IPS-11a (cell line): ENCODE results near the gene KMO.

Experiments used
- H3K4me3 ChIP-seq: one replicate; pipeline ENCODE4 v1.5.1; 2013; ENCODE audit warnings: low read depth, low read length, control low read depth

KMO gene

GRCh38 chr1:241624935-241625334 lies 92.8 kb downstream of the KMO start:
- H3K4me3 ChIP-seq, result no peak overlapping the region

- no peak overlapping the region for H3K4me3 ChIP-seq
Observed at GRCh38 chr1:241627453-241628259, 95.5 kb downstream of the KMO start.

- no peak overlapping the region for H3K4me3 ChIP-seq
Observed at GRCh38 chr1:241630005-241630404, 97.8 kb downstream of the KMO start.

GRCh38 chr1:241630476-241630875 lies 98.3 kb downstream of the KMO start:
- no peak overlapping the region for H3K4me3 ChIP-seq

GRCh38 chr1:241630899-241631298 lies 98.7 kb downstream of the KMO start:
- no peak overlapping the region for H3K4me3 ChIP-seq

GRCh38 chr1:241631674-241632073 lies 99.5 kb downstream of the KMO start:
- H3K4me3 ChIP-seq, result no peak overlapping the region

GRCh38 chr1:241632987-241633386 lies 100.8 kb downstream of the KMO start:
- no peak overlapping the region for H3K4me3 ChIP-seq

- H3K4me3 ChIP-seq, result no peak overlapping the region
Observed at GRCh38 chr1:241635556-241636152, 103.5 kb downstream of the KMO start.

GRCh38 chr1:241636291-241636690 lies 104.1 kb downstream of the KMO start:
- no peak overlapping the region for H3K4me3 ChIP-seq

- H3K4me3 ChIP-seq, result no peak overlapping the region
Observed at GRCh38 chr1:241637046-241637590, 104.9 kb downstream of the KMO start.

- no peak overlapping the region for H3K4me3 ChIP-seq
Observed at GRCh38 chr1:241637604-241638003, 105.4 kb downstream of the KMO start.

GRCh38 chr1:241638099-241638682 lies 106.0 kb downstream of the KMO start:
- peak overlapping the region; percentile 4 for H3K4me3 ChIP-seq

GRCh38 chr1:241638909-241639622 lies 106.9 kb downstream of the KMO start:
- peak overlapping the region; percentile 93 for H3K4me3 ChIP-seq

- peak overlapping the region; percentile 93 for H3K4me3 ChIP-seq
Observed at GRCh38 chr1:241639623-241640148, 107.5 kb downstream of the KMO start.

- peak within 1 kb of the TSS; percentile 93 for H3K4me3 ChIP-seq
Observed at GRCh38 chr1:241640149-241640866, 108.1 kb downstream of the KMO start, which contains the start of the genes CHML and OPN3. TSS of gene CHML (minus strand) at chr1:241640369. CDS start at chr1:241635766, 4,603 bp downstream. TSS of gene OPN3 (minus strand) at chr1:241640369. CDS start at chr1:241640254, 115 bp downstream.

GRCh38 chr1:241640867-241641622 lies 108.9 kb downstream of the KMO start:
- no peak overlapping the region for H3K4me3 ChIP-seq

GRCh38 chr1:241641773-241642592 lies 109.8 kb downstream of the KMO start:
- no peak overlapping the region for H3K4me3 ChIP-seq

- no peak overlapping the region for H3K4me3 ChIP-seq
Observed at GRCh38 chr1:241642593-241642944, 110.4 kb downstream of the KMO start.

GRCh38 chr1:241644259-241644658 lies 112.1 kb downstream of the KMO start:
- H3K4me3 ChIP-seq, result no peak overlapping the region
